NB4 (cell line): Measurements from ENCODE around the gene MYLK3.

Source experiments
- DNase-seq: peaks from one replicate; pipeline ENCODE4 v3.0.0; 2010; ENCODE audit warnings: low read depth
- H3K4me3 ChIP-seq: one replicate; pipeline ENCODE4 v1.5.1; 2011; ENCODE audit warnings: mild to moderate bottlenecking, low read depth, low read length, moderate library complexity
- CTCF ChIP-seq: IDR thresholded peaks from one replicate; pipeline ENCODE4 v1.5.1; 2012; ENCODE audit warnings: low read depth, low read length
- MAX ChIP-seq: IDR thresholded peaks from 2 replicates; pipeline ENCODE4 v1.6.1; 2011; ENCODE audit warnings: low read depth, low read length
- MYC ChIP-seq: IDR thresholded peaks from 2 replicates; pipeline ENCODE4 v1.6.1; 2011; ENCODE audit warnings: low read depth, low read length
- POLR2A ChIP-seq: IDR thresholded peaks from 2 replicates; pipeline ENCODE4 v1.6.1; 2011; ENCODE audit warnings: mild to moderate bottlenecking; ENCODE audit not compliant: insufficient read length; ENCODE audit errors: extremely low read depth

Gene MYLK3

GRCh38 chr16:46717692-46718091, 30.5 kb downstream of the MYLK3 start:
- H3K4me3 ChIP-seq = no peak overlapping the region
- no peak for DNase-seq
- no peak for TF ChIP-seq MYC
- TF ChIP-seq POLR2A = no peak
- TF ChIP-seq MAX = no peak
- TF ChIP-seq CTCF = no peak

- TF ChIP-seq MAX = no peak
- no peak for TF ChIP-seq CTCF
- TF ChIP-seq MYC = no peak
- no peak overlapping the region for H3K4me3 ChIP-seq
- DNase-seq = no peak
Observed at GRCh38 chr16:46715769-46716305, 32.3 kb downstream of the MYLK3 start.

DNA sequence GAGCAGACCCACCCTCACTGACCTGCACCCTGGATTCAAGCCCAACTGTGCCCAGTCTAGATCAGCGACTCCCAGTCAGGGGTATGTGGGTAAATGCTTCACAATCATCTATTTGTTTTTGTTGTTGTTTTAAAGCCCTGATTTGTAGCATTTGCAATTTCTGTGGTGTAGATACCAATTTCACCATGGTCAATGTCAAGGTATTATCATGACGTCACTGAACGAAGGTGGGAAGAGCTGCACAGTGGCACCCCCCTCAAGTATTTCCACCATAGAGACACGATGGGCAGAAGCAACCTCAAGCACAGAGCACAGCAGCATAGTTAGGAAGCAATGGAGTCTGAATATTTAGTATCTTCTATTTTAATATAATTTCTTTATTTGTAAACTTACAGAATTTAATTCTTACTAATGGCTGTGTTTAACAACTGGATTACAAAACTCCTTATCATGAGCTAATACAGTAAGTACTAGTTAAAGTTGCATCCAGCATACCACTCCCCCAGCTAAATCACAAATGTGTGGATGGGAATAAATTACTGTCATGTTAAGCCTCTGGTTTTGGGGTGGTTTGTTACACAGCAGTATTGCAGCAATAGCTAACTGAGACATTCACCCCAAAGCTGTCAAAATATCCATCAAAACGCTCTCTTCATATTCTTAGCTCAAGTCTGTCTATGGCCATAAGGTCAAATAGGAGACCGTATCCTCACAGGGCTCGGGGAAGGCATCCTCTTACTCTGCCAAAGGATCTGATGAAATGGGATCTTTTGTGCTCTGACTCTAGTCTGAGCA, 33.1 kb downstream of the MYLK3 start:
- H3K4me3 ChIP-seq = no peak overlapping the region
- TF ChIP-seq MAX = no peak
- DNase-seq = no peak

GRCh38 chr16:46713634-46714033, 34.5 kb downstream of the MYLK3 start:
- no peak overlapping the region for H3K4me3 ChIP-seq
- no peak for TF ChIP-seq MYC
- TF ChIP-seq MAX = no peak
- TF ChIP-seq CTCF = no peak
- no peak for TF ChIP-seq POLR2A
- DNase-seq = no peak

DNA sequence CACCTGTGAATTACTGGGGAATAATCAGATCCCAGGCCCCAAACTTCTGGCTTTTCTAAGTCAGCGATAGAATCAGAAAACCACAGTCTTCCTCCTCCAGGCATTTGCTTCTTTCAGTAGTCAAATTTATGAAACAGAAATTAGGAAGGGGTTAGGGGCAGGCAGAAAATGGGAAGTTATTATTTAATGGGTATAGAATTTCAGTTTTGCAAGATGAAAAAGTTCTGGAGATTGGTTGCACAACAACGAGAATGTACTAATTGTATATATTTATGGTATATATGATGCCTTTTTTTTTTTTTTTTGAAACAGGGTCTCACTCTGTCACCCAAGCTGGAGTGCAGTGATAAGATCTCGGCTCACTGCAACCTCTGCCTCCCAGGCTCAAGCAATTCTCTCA, 35.2 kb downstream of the MYLK3 start:
- no peak overlapping the region for H3K4me3 ChIP-seq
- DNase-seq = peak; percentile 84
- TF ChIP-seq POLR2A (no peak), CTCF (no peak), MAX (no peak), MYC (no peak)

- DNase-seq = peak; percentile 55
- TF ChIP-seq MAX (no peak), CTCF (no peak), MYC (no peak), POLR2A (no peak)
- no peak overlapping the region for H3K4me3 ChIP-seq
Observed at GRCh38 chr16:46711106-46712058, 36.8 kb downstream of the MYLK3 start.
